Heart left ventricle (tissue), 13 donors: ENCODE measurements around the gene PIM2.

Experiments
- CTCF ChIP-seq, 12 donors: fragments of 200-600 bp; sonication (generic) in 4 of 12; IDR thresholded peaks; one replicate each; pipeline versions ENCODE4 v1.5.0 to v1.8.0; 2018 to 2022; ENCODE audit warnings: antibody characterized with exemption in 12 of 12, mild to moderate bottlenecking in 5 of 12
- POLR2A ChIP-seq, 2 donors: fragments of 450-650 bp; IDR thresholded peaks; one replicate each; pipeline ENCODE4 v1.6.1; 2017; ENCODE audit warnings: antibody characterized with exemption in 2 of 2, mild to moderate bottlenecking in 2 of 2, moderate library complexity in 2 of 2
- donor health status: ischemic (EF 13 %, LVEDD 7.1; RV severe dilation, severe dysfunction).
- donor health status: DM: no; HTN: yes; CAD: no.
- donor health status: DM: no; HTN: no; CAD: no.
- donor health status: ischemic (EF 25% LVEDD 6.9; RV normal size, moderate dysfunction).
- donor health status: ischemic (EF 25% LVEDD 5.7; RV mildly dilated, moderate dysfunction).
- donor health status: ischemic (EF 35%, LVEDD 5.7; RV mildly dilated, moderate dysfunction).
- donor health status: nonischemic (EF 11% LVEDD 7.7; RV severe dilation, severe dysfunction).
- donor health status: DM: yes; HTN: yes; CAD: no.
- donor health status: PGD.
- donor health status: ischemic (EF 29% LVEDD 5.4; RV normal size, mild dysfunction).
- donor health status: nonischemic (EF 23%, LVEDD 6.1; RV moderate dilation, normal function).

- no peak for TF ChIP-seq CTCF (IDR thresholded peaks at IDR 0.05)
- no peak for TF ChIP-seq POLR2A (IDR thresholded peaks at IDR 0.05)
These were observed 23.9 kb downstream of the PIM2 start for GRCh38 chrX:48894891-48895290.
